IPS-15b (cell line): ENCODE results near the gene LDLRAD4.

Experiments used
- H3K27me3 ChIP-seq: one replicate; pipeline ENCODE4 v1.6.1; 2013; ENCODE audit warnings: low read length; ENCODE audit not compliant: control insufficient read depth, insufficient read depth
- H3K36me3 ChIP-seq: one replicate; pipeline ENCODE4 v1.6.1; 2013; ENCODE audit warnings: low read length; ENCODE audit not compliant: control insufficient read depth, insufficient read depth
- H3K4me1 ChIP-seq: one replicate; pipeline ENCODE4 v1.6.1; 2013; ENCODE audit warnings: mild to moderate bottlenecking, low read length; ENCODE audit not compliant: control insufficient read depth, insufficient read depth
- H3K4me3 ChIP-seq: one replicate; pipeline ENCODE4 v1.5.1; 2013; ENCODE audit warnings: low read depth, low read length
- H3K9ac ChIP-seq: one replicate; pipeline ENCODE4 v1.6.1; 2013; ENCODE audit warnings: low read depth, mild to moderate bottlenecking, low read length
- H3K9me3 ChIP-seq: one replicate; pipeline ENCODE4 v1.6.1; 2013; ENCODE audit warnings: mild to moderate bottlenecking, low read length; ENCODE audit not compliant: control insufficient read depth, insufficient read depth

The LDLRAD4 gene

DNA sequence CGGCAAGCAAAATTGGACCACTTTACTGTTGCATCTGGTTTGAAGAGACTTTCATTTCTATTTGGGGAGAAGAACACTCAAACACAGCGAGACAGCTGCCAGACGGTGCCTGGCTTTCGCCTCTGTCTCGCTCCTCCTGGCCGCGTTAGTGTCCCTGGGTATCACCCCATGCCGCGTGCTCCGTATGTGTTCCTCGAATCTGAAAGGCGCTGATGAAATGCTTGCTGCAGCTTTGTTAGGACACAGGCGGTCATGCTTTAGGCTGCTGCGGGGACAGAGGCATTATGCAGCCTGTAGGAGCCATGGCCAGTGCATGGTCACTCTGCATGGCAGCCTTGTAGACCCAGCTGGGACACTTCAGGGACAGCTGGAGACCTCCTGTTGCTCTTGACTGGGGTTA is 53.9 kb downstream of the LDLRAD4 start:
- Histone ChIP-seq H3K4me1 (peaks cover 6% of the 10 kb centered on the region), H3K4me3 (no peak overlapping the region), H3K27me3 (no peaks in the 10 kb centered on the region), H3K36me3 (no peaks in the 10 kb centered on the region), H3K9me3 (no peaks in the 10 kb centered on the region), H3K9ac (no peak overlapping the region)

DNA sequence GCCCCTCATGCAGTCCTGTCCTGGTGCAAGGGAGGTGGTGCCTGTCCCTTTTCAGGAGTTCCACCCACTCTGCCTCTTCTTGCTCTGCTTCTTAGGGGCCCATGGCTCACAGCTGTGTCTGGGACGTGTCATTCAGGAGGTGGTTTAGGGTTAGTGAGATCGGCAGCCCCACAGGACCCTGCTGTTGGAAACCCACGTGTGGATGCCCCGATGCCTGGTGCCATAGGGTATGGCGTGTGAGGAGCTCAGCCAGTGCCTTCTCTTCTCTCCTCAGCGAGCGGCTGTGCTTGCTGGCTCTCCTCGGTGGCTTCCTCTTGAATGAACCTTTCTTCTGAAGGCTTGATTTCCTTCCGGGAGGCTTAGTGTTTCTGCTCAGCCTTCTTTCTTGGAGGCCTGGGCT is 55.2 kb downstream of the LDLRAD4 start:
- H3K27me3 ChIP-seq = no peaks in the 10 kb centered on the region
- no peaks in the 10 kb centered on the region for H3K9me3 ChIP-seq
- no peaks in the 10 kb centered on the region for H3K36me3 ChIP-seq
- H3K9ac ChIP-seq = no peak overlapping the region
- no peak overlapping the region for H3K4me3 ChIP-seq
- no peaks in the 10 kb centered on the region for H3K4me1 ChIP-seq

DNA sequence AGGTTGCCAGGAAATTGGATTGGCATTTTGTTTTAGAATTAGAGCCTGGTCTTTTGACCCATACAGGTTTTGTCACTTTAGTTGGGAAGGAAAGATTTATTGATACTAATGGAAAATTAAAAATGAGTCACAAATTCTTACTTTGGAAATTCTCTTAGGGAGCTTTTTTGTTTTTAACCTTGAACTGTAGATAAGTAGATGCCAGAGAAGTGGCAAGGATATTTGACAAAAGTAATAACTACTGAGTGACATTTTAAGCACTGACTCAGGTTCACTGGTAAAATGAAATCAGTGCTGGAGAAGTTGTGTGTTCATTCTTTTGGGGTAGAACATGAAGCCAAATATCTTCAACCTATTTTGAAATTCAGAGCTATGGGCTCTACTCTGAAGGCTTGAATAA is 56.5 kb downstream of the LDLRAD4 start:
- H3K4me3 ChIP-seq = no peak overlapping the region
- H3K36me3 ChIP-seq = no peaks in the 10 kb centered on the region
- H3K27me3 ChIP-seq = no peaks in the 10 kb centered on the region
- H3K9ac ChIP-seq = no peak overlapping the region
- H3K4me1 ChIP-seq = no peaks in the 10 kb centered on the region
- H3K9me3 ChIP-seq = no peaks in the 10 kb centered on the region

DNA sequence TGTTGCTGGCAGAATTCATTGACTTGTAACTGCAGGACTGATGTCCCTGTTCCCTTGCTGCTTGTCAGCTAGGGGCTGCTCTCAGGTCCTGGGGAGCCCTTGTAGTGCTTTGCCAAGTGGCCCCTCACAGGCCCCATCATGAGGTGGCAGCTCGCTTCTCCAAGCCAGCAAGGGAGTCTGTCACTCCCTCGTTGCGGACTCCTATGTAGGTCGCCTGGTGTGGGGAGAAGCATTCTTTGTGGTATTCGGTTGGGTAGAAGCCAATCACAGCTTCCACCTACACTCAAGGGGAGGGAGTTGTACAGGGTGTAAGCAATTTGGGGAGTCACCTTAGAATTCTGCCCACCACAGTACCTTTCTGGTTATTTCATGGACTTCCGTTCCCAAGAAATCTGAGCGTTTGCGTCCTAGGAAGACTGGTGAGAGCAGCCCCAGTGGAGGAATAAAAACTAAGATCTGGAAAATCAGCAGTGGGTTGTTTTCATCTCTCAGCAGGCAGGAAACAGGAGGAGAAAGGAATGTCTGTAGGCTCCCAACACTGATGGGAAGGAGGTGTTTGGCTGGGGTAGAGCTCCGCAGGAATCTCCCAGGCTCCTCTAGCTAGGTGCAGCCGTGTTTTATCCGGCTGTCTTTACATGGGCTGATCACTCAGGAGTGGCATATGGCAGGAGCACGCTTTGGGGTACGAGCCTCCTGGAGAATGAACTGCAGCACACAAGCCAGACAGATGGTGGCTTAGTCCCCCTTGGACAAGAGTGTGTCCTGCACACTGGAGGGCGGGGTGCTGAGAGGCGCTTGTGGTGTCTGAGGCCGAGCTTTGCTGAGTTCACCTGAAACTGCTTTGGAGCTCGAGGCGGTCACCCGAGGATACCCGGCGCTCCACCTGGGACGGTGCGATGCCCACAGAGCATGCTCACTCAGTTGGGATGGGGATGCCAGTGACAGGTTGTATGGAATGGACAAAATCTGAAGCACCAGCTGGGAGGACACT is 58.3 kb downstream of the LDLRAD4 start:
- Histone ChIP-seq H3K9me3 (no peaks in the 10 kb centered on the region), H3K4me3 (no peak overlapping the region), H3K9ac (no peak overlapping the region), H3K4me1 (peaks cover 2% of the 10 kb centered on the region), H3K36me3 (no peaks in the 10 kb centered on the region), H3K27me3 (no peaks in the 10 kb centered on the region)

DNA sequence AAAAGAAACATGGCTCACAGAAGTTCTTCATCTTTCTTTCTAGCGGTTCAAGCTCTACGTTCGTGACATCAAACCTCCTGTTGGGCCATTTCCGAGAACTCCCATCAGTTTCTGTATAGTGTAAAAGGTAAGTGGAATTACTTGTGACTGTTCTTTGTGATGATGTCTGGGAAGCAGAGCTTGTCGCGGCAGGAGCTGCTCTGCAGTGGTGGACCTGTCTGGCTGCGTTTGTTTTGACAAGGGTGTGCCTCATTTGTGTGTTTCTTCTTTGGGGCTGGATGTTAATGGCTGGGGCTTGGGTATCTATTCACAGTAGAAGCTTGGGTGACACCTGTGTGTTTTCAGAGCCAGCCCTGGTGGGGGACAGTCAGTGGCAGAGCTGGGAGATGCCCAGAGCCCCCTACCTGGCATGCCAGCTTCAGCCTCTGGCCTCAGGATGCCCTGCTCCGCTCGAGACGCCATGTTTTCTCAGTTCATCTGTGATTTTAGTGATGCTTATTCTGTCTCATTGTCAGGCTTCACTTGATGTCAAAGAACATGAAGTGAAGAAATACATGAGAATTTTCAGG is 59.6 kb downstream of the LDLRAD4 start:
- Histone ChIP-seq H3K36me3 (no peaks in the 10 kb centered on the region), H3K9me3 (no peaks in the 10 kb centered on the region), H3K27me3 (no peaks in the 10 kb centered on the region), H3K9ac (no peak overlapping the region), H3K4me1 (peaks cover 2% of the 10 kb centered on the region), H3K4me3 (no peak overlapping the region)

DNA sequence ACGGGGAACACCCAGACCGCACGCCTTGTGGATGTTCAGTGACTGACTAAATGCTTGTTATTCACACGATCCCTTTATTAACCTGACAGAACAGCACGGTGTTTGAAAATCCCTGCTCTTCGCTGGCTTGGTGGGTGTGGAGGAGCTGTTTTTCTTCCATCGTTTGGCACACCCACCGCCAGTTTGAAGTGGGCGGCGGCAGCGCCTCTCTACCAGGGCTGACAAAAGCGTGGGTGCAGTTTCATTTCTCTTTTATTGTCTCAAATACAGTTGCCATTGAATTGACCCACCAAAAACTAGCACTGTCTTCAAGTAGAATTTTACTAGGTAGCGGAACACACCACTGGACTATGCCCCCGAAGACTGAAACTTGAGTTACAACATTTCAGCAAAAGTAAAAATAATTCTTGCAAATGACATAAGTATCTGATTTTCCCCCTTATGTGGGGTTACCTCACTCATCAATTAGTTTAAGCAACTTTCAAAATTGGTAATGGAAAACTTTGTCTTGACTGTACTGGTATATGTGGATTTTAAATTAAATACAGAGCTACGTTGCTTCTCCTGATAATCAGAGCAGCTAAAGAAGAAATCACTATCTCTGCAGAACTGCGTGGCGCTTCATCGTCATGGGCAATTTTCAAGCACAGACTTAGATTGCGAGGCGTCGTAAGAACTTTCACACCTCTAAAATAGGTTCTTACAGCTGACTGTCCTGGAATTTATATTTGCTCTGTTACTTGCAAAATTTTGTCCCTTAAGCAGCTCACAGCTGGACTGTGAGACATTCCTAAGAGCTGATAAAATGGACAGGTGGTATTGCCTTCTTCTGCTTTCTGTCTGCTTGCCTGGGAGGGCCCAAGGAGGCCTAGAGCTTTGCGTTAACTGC is 60.9 kb downstream of the LDLRAD4 start:
- Histone ChIP-seq H3K36me3 (no peaks in the 10 kb centered on the region), H3K4me3 (no peak overlapping the region), H3K4me1 (peaks cover 2% of the 10 kb centered on the region), H3K9me3 (no peaks in the 10 kb centered on the region), H3K27me3 (no peaks in the 10 kb centered on the region), H3K9ac (no peak overlapping the region)

DNA sequence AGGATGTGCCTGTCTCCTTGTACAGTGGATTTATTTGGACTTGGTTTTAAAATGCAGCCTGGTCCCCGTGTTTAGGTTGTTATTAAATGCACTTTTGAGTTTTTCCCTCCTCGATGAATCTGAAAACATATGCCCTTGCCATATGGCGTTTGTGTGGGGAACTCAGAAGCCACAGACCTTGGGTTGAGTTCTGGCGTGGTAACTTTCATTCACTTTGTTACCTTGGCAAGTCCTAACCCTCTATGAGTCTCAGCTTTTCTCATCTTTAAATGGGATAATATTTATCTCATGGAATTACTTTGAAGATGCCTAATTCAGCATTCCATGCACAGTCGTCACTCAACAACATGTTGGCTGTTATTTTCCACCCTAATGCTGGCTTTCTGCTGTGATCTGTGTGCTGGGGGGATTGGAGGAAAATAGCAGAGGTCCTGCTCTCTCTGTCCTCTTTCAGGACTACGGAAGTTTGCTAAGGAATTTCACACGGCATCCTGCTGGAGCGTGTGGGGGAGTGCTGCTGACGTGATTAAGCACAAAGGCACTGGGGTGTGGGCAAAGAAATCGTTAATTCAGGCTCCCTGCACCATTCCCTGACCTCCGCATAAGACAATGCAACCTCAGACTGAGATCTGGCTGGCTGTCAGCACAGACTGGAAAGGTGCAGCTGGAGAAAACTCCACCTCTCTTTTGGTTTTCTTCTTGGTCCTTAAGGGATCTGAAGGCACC is 61.7 kb downstream of the LDLRAD4 start:
- no peaks in the 10 kb centered on the region for H3K36me3 ChIP-seq
- no peak overlapping the region for H3K4me3 ChIP-seq
- no peak overlapping the region for H3K9ac ChIP-seq
- H3K9me3 ChIP-seq = no peaks in the 10 kb centered on the region
- peaks cover 2% of the 10 kb centered on the region for H3K4me1 ChIP-seq
- H3K27me3 ChIP-seq = no peaks in the 10 kb centered on the region

DNA sequence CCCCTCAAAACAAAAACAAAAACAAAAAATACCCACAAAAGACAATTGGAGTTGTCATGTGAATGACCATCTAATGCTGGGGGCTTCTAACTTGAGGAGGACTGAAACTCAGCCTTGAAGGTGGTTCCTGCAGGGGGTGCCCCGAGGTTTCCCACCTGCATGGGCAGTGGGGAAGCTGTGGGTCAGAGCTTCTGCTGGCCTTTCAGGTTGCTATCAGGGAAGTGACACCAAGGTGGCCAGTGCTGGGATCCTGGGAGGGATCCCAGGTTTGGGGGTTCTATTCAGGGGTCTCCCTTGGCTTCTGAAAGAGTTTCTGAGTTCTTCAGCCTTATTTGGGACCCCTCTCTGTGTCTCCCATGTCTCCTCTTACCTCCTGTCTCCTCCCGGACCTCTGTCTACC is 62.8 kb downstream of the LDLRAD4 start:
- Histone ChIP-seq H3K4me1 (peaks cover 2% of the 10 kb centered on the region), H3K9me3 (no peaks in the 10 kb centered on the region), H3K27me3 (no peaks in the 10 kb centered on the region), H3K9ac (no peak overlapping the region), H3K36me3 (no peaks in the 10 kb centered on the region), H3K4me3 (no peak overlapping the region)

DNA sequence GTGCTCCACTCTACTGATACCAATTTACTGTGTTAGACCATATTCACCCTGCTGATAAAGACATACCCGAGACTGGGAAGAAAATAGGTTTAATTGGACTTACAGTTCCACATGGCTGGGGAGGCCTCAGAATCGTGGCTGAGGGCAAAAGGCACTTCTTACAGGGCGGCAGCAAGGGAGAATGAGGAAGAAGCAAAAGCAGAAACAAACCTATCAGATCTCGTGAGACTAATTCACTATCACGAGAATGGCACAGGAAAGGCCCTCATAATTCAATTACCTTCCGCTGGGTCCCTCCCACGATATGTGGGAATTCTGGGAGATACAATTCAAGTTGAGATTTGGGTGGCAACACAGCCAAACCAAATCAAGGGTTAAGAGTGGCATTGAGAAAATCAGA is 65.2 kb downstream of the LDLRAD4 start:
- no peaks in the 10 kb centered on the region for H3K27me3 ChIP-seq
- peaks cover 2% of the 10 kb centered on the region for H3K4me1 ChIP-seq
- no peaks in the 10 kb centered on the region for H3K36me3 ChIP-seq
- H3K4me3 ChIP-seq = no peak overlapping the region
- no peaks in the 10 kb centered on the region for H3K9me3 ChIP-seq
- H3K9ac ChIP-seq = no peak overlapping the region

DNA sequence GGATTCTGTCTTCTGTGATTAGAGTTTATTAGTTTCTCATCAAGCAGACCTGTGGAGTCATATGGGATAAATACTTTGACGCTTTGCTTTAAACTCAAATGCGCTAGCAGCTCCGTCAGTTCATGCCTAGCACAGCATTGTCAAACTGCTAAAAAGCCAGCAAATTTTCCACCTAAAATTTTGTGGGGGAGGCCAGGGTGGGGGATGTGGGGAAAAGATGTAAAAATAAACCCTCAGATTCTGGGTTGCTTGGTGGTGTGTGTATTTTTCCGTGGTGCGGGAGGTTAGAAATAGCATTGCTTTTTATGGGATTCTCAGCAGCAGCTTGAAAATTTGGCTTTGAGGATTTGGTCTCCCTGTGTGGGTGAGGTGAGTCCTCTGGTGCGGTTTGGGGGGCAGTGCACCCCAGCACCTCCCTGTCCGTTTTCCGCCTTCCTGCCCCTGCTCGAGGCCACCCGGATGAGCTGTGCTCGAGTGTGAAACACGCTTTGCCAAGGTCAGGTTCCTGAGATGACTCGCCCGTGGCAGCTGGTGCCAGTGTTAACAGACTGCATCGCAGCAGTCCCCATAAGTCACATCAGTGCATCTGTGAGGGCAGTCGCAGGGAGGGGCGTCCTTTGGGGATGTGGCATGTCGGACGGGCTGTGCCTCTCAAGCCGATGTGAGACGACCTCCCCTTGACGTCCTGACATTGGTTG is 65.9 kb downstream of the LDLRAD4 start:
- Histone ChIP-seq H3K36me3 (no peaks in the 10 kb centered on the region), H3K27me3 (no peaks in the 10 kb centered on the region), H3K9ac (no peak overlapping the region)

DNA sequence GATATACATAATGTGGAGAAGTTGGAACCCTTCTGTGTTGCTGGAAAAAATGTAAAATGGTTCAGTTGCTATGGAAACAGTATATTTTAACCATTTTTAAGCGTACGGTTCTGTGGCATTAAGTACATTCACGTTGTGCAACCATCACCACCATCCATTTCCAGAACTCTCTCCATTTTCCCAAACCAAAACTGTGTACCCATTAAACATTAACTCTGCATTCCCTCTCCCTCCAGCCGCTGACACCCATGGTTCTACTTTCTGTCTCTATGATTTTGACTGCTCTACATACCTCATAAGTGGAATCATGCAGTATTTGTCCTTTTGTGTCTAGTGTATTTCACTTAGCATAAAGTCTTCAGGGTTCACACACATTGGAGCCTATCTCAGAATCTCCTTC is 67.3 kb downstream of the LDLRAD4 start:
- H3K9ac ChIP-seq = no peak overlapping the region
- no peaks in the 10 kb centered on the region for H3K36me3 ChIP-seq
- no peaks in the 10 kb centered on the region for H3K4me1 ChIP-seq
- no peaks in the 10 kb centered on the region for H3K27me3 ChIP-seq
- H3K9me3 ChIP-seq = no peaks in the 10 kb centered on the region
- no peak overlapping the region for H3K4me3 ChIP-seq

More for the DNA sequence above, 65.9 kb downstream of the LDLRAD4 start:
- H3K4me1 ChIP-seq = peaks cover 2% of the 10 kb centered on the region
- H3K9me3 ChIP-seq = no peaks in the 10 kb centered on the region
- no peak overlapping the region for H3K4me3 ChIP-seq
